PFSK-1 (cell line): ENCODE data around the gene ITGA8.

Experiments used
- POLR2AphosphoS5 ChIP-seq: IDR thresholded peaks from 2 replicates; pipeline ENCODE4 v1.6.1; 2012; ENCODE audit warnings: low read depth, mild to moderate bottlenecking, control low read depth, low read length, moderate library complexity
- TAF1 ChIP-seq: IDR thresholded peaks from 2 replicates; pipeline ENCODE4 v1.6.1; 2012; ENCODE audit warnings: low read length, control low read depth, borderline replicate concordance; ENCODE audit not compliant: insufficient read depth
- TF ChIP-seq, protein P1 (sequence below), 2 experiments: IDR thresholded peaks; 2 replicates each; pipeline versions ENCODE4 v1.6.1 to v1.8.0; 2011 to 2012; ENCODE audit warnings: low read depth in 2 of 2, low read length in 2 of 2, control low read depth in 1 of 2, inconsistent platforms in 1 of 2, mild to moderate bottlenecking in 1 of 2, moderate library complexity in 1 of 2; ENCODE audit not compliant: insufficient read depth in 1 of 2

DNA sequence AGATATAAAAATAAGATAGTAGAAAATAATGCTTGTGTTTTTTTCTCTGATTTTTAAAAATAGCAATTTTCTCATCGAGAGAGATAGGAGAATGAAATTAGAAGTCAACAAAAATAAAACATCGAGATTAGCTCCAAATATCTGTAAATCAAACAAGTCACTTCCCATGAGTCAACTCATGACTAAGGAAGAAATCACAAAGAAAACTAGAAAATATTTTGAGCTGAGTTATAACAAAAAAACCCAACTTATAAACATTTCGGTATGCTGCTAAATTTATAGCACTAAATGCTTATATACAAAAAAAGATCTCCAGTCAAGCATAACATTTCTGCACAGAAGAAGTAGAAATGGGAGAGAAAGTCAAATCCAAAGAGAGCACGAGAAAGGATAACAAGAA lies 140.1 kb downstream of the ITGA8 start:
- no peak for TF ChIP-seq POLR2AphosphoS5
- TF ChIP-seq TAF1: no peak
- TF ChIP-seq, protein P1, sequence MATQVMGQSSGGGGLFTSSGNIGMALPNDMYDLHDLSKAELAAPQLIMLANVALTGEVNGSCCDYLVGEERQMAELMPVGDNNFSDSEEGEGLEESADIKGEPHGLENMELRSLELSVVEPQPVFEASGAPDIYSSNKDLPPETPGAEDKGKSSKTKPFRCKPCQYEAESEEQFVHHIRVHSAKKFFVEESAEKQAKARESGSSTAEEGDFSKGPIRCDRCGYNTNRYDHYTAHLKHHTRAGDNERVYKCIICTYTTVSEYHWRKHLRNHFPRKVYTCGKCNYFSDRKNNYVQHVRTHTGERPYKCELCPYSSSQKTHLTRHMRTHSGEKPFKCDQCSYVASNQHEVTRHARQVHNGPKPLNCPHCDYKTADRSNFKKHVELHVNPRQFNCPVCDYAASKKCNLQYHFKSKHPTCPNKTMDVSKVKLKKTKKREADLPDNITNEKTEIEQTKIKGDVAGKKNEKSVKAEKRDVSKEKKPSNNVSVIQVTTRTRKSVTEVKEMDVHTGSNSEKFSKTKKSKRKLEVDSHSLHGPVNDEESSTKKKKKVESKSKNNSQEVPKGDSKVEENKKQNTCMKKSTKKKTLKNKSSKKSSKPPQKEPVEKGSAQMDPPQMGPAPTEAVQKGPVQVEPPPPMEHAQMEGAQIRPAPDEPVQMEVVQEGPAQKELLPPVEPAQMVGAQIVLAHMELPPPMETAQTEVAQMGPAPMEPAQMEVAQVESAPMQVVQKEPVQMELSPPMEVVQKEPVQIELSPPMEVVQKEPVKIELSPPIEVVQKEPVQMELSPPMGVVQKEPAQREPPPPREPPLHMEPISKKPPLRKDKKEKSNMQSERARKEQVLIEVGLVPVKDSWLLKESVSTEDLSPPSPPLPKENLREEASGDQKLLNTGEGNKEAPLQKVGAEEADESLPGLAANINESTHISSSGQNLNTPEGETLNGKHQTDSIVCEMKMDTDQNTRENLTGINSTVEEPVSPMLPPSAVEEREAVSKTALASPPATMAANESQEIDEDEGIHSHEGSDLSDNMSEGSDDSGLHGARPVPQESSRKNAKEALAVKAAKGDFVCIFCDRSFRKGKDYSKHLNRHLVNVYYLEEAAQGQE (IDR thresholded peaks at IDR 0.05; ENCODE audit: insufficient read depth in 1 of 2, low read depth in 2 of 2, low read length in 2 of 2): no peak
